AG04450 (cell line): Measurements from ENCODE around the gene ELAPOR1. TPM values are rescaled to one million over a fixed set of nuclear protein-coding genes. Genes with fewer than 3 reads are reported as not detected.
A peak's percentile ranks its signal among the peaks of the same experiment; 100 is the strongest.

Experiments
- CTCF ChIA-PET: fragments of 300-600, 350-600 bp; formaldehyde crosslinking; extraction: SDS; loops from one replicate; lab custom pipeline; 2022; ENCODE audit warnings: antibody characterized with exemption, inconsistent platforms; lab: Charles Lee
- POLR2A ChIA-PET: fragments of 350-600 bp; formaldehyde crosslinking; extraction: SDS; loops from one replicate; lab custom pipeline; 2021; ENCODE audit warnings: antibody characterized with exemption, inconsistent platforms; lab: Yijun Ruan, JAX
- DNase-seq: peaks from one replicate; pipeline ENCODE4 v3.0.0-alpha.2; 2011; ENCODE audit warnings: low read depth, low spot score
- H3K27ac ChIP-seq: one replicate; pipeline ENCODE4 v1.5.1; 2012; ENCODE audit warnings: low read depth, low read length, control low read depth
- H3K27me3 ChIP-seq: one replicate; pipeline ENCODE4 v1.6.0; 2012; ENCODE audit warnings: low read length; ENCODE audit not compliant: control insufficient read depth, insufficient read depth
- H3K4me3 ChIP-seq: 2 replicates; pipeline ENCODE4 v1.5.1; 2011; ENCODE audit warnings: mild to moderate bottlenecking, low read depth, low read length, control low read depth
- H3K9me3 ChIP-seq: 2 replicates; pipeline ENCODE4 v1.5.1; 2012; ENCODE audit warnings: low read length; ENCODE audit not compliant: control insufficient read depth, insufficient read depth
- polyA plus RNA-seq: library from polyadenylated mRNA; depleted of rRNA; stranded (reverse); fragments of >200 nt; gene quantifications from 2 replicates; pipeline ENCODE4 v1.2.3, GENCODE V29; 2011
- TF ChIP-seq, protein P1 (sequence below): IDR thresholded peaks from 2 replicates; pipeline ENCODE4 v1.5.1; 2011; ENCODE audit warnings: low read depth, low read length, control low read depth, inconsistent platforms

Gene ELAPOR1
- polyA plus RNA-seq, 1 experiment: 0.88 TPM

DNA sequence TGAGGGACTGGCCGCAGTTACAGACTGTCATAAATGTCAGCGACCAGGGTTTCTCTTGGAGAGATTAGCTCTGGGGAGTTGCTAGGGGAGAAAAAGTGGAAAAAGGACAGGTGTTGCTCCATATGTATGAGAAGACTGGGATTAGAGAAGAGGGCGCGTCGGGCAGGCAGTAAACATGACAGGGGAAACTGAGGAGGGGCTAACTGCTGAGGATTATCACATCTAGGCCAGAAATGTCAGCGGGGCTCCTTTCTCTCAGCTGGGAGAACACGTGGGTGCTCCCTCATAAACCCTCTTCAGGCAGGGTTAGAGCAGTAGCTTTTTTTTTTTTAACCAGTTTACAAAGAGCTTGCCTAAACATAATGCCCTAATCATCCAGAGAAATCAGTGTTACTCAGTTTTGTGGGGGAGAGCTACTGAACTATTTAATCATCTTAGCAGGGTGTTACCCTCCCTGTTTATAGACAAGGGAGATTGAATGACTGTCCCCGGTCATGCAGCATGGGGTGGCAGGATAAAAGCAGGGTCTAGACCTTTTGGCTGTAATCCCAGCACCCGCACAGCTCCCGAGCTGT, 35.2 kb downstream of the ELAPOR1 start:
- TF ChIP-seq, protein P1, sequence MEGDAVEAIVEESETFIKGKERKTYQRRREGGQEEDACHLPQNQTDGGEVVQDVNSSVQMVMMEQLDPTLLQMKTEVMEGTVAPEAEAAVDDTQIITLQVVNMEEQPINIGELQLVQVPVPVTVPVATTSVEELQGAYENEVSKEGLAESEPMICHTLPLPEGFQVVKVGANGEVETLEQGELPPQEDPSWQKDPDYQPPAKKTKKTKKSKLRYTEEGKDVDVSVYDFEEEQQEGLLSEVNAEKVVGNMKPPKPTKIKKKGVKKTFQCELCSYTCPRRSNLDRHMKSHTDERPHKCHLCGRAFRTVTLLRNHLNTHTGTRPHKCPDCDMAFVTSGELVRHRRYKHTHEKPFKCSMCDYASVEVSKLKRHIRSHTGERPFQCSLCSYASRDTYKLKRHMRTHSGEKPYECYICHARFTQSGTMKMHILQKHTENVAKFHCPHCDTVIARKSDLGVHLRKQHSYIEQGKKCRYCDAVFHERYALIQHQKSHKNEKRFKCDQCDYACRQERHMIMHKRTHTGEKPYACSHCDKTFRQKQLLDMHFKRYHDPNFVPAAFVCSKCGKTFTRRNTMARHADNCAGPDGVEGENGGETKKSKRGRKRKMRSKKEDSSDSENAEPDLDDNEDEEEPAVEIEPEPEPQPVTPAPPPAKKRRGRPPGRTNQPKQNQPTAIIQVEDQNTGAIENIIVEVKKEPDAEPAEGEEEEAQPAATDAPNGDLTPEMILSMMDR: no peak
- Histone ChIP-seq H3K27ac (no peak overlapping the region), H3K27me3 (no peaks in the 10 kb centered on the region), H3K4me3 (no peak overlapping the region), H3K9me3 (no peaks in the 10 kb centered on the region)
- ChIA-PET POLR2A (interaction anchor here (1.5 kb wide), 1 partner anchor 49 kb away, joined by 3 read pairs; no protein-coding TSS in a partner anchor), CTCF (interaction anchor here (0.6 to 1.4 kb wide), 4 partner anchors 9 to 341 kb away, joined by 3 to 4 read pairs (median 3); no protein-coding TSS in a partner anchor)
- no peak for DNase-seq

DNA sequence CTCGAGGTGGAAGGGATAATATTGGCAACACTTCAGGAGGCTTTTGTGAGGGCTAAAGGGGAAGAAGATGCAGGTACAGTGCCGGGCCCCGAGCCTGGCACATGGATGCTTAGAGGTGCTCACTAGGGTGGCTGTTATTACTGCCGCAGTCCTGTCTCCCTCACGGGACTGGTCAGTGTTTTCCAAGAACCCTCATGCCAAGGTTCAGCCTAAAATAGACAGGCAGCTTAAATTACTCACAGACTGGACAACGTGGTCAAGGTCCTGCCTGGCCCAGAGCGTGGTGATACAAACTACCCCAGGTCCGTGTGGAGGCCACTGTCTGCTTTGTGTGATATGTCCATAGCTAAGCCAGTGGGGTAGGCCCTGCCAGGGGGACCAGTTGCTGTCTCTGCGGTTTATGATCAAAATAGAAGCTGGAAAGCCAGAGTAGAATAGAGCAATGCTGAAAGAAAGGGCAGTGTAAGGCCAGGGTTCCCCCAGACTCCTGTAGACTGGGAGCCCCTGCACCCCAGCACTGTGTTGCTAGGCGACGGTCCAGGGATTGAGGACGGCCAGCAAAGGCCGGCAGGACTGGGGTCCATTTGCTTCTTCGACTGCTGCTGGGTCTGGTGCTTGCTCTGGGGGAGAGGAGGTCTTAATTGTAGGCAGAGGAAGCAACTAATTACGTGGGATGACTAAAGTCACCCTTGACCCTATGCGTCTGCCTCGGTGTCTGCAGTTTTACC, 36.1 kb downstream of the ELAPOR1 start:
- CTCF ChIA-PET: interaction anchor here (0.6 to 1.4 kb wide), 5 partner anchors 37 to 50 kb away, joined by 3 to 6 read pairs (median 4); a partner anchor contains a TSS
- no peak for DNase-seq

DNA sequence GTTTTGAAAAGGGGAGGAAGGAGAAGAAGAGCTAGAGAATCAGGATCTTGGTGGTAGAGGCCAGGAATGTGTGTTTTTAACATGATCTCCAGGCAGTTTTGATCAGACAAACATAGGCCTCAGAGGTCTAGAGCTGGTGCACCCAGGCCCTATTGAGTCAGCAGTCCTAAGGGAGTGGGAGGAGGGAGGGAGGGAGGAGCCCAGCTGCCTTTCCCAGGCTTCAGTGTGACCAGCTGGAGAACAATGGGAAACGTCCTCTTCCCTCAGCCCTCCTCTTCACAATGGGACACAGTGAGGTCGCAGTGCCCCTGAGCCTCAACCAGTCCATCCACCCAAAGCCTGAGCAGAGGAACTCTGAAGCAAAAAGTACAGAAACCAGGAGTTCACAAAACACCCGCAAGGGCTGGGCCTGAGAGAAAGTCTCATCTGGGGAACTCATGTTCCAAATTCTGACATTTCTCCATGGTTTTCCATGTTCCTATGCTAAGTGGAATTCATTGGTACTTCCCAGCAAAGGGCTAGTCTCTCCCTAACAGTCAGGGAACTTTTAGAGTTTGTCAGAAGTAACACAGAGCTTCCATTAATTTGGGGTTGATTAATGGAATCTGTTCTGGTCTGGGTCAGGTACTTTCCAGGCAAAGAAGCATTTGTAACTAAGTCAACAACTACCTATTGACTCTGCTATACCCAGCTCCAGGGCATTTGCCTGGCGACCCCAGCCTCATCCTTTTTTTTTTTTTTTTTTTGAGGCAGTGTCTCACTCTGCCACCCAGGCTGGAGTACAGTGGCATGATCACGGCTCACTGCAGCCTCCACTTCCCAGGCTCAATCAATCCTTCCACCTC, 37.5 kb downstream of the ELAPOR1 start:
- H3K27me3 ChIP-seq: no peaks in the 10 kb centered on the region
- TF ChIP-seq, protein P1: no peak
- H3K27ac ChIP-seq: peak overlapping the region; percentile 71
- no peak overlapping the region for H3K4me3 ChIP-seq
- peak; percentile 44 for DNase-seq
- no peaks in the 10 kb centered on the region for H3K9me3 ChIP-seq
- POLR2A ChIA-PET: interaction anchor here (0.7 to 0.9 kb wide), 2 partner anchors 11 to 266 kb away, joined by 3 to 5 read pairs; no protein-coding TSS in a partner anchor
- CTCF ChIA-PET: interaction anchor here (0.6 to 1.3 kb wide), 5 partner anchors 38 to 381 kb away, joined by 3 to 6 read pairs (median 4); no protein-coding TSS in a partner anchor

More for the DNA sequence above, 36.1 kb downstream of the ELAPOR1 start:
- Histone ChIP-seq H3K4me3 (no peak overlapping the region), H3K9me3 (no peaks in the 10 kb centered on the region), H3K27ac (no peak overlapping the region), H3K27me3 (no peaks in the 10 kb centered on the region)
- TF ChIP-seq, protein P1: no peak
- POLR2A ChIA-PET: interaction anchor here (1.5 kb wide), 1 partner anchor 50 kb away, joined by 3 read pairs; no protein-coding TSS in a partner anchor

DNA sequence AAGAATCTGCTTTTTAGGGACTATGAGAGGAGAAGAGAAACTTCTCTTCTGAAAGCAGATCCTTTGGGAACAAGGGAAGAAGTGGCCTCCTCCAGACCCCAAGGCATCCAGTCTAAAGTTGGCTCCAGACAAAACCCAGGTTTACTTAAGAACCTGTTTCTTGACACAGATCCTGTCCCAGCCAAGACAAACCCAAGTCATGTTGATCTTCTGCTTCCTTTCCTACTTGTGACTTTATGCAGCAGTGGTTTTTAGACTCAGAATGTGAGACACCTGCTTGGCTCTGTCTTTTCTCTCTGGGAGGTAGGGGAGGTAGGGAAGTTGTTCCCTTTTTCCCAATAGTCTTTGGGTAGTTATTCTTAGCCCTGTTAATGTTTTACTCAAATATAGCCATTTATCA, 38.3 kb downstream of the ELAPOR1 start:
- Histone ChIP-seq H3K9me3 (no peaks in the 10 kb centered on the region), H3K4me3 (no peak overlapping the region), H3K27me3 (no peaks in the 10 kb centered on the region), H3K27ac (no peak overlapping the region)
- TF ChIP-seq, protein P1: no peak
- CTCF ChIA-PET: no interaction called here
- DNase-seq: no peak
- POLR2A ChIA-PET: interaction anchor here (0.7 kb wide), 1 partner anchor 11 kb away, joined by 8 read pairs; no protein-coding TSS in a partner anchor
